LNCaP clone FGC (cell line): ENCODE measurements around the gene CASZ1.

Source experiments
- DNase-seq: peaks from one replicate; pipeline ENCODE4 v3.0.0-alpha.2; 2011; ENCODE audit warnings: low read depth
- H3K4me3 ChIP-seq: 2 replicates; pipeline ENCODE4 v1.5.1; 2011; ENCODE audit warnings: mild to moderate bottlenecking, low read depth, low read length, control low read depth
- CTCF ChIP-seq: IDR thresholded peaks from 2 replicates; pipeline ENCODE4 v1.5.1; 2012; ENCODE audit warnings: mild to moderate bottlenecking; ENCODE audit not compliant: control insufficient read depth, insufficient read depth; ENCODE audit errors: extremely low read depth

CASZ1 gene

GRCh38 chr1:10643607-10644306 lies 152.7 kb downstream of the CASZ1 start:
- DNase-seq, result no peak
- no peak for TF ChIP-seq CTCF
- H3K4me3 ChIP-seq, result no peak overlapping the region

DNA sequence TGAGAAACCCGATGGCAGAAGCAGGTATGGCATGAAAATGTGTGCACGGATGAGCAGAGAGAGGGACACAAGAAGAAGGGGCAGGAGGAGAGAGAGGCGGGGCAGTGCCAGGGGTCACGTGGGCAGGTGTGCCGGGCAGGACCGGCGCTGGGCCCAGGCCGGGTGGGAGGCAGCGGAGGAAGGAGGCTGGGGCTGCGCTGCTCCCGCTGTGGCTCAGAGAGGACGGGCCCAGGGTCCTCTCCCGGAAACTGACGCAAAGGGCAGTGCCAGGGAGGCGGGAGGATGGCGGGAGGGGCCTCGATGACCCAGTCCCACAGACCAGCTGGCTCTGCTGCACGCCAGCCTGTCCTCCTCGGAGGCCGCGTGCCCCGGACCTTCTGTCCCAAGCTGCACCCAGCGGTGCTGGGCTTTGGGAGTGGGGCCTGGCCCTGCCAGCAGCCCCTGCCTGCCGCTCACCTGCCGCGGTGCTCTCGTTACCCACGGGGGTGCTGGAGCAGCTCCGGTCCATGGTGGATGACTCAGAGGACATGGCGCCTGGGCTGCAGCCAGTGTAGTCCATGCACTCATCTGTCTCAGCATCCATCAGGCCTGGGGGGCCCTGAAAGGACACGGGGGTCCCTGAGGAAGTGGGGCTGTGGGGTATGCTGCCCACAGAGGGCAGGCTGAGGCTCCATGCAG lies 153.9 kb downstream of the CASZ1 start:
- peak overlapping the region; percentile 44 for H3K4me3 ChIP-seq
- no peak for DNase-seq
- no peak for TF ChIP-seq CTCF

- no peak for TF ChIP-seq CTCF
- no peak for DNase-seq
- peak overlapping the region; percentile 44 for H3K4me3 ChIP-seq
These were observed 154.5 kb downstream of the CASZ1 start for GRCh38 chr1:10641976-10642375.

DNA sequence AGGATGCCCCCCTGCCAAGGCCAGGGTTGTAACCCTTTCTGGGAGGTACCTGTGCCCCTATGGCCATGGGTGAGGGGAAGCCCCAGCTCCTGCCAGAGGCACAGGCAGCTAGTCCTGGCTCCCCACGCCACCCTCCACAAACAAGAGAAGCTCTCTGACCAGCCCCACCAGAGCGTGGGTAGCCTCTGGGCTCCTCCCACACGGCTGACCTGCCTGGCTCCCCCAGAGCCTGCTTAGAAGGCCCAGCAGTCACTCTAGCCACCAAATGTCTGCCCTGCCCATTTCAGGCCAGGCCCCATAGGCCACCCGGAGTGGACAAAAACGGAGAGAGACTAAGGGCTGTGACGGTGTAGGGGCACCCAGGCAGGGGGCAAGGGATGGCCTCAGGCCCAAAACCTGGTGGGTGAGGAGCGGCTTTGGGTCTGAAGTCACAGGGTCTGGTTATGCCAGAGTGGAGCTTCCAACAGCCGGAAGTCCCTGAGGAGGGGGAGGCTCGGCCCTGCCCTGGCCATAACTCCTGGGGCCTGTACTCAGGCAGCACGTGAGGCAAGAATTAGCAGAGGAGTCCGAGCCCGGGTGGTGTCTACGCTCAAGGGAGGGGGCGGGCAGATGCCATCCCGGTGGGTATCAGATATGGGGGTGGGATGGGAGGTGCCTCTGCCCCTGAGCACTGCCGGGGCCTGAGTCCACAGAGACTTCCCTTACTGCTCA lies 155.4 kb downstream of the CASZ1 start:
- peak overlapping the region; percentile 44 for H3K4me3 ChIP-seq
- no peak for DNase-seq
- TF ChIP-seq CTCF, result no peak

DNA sequence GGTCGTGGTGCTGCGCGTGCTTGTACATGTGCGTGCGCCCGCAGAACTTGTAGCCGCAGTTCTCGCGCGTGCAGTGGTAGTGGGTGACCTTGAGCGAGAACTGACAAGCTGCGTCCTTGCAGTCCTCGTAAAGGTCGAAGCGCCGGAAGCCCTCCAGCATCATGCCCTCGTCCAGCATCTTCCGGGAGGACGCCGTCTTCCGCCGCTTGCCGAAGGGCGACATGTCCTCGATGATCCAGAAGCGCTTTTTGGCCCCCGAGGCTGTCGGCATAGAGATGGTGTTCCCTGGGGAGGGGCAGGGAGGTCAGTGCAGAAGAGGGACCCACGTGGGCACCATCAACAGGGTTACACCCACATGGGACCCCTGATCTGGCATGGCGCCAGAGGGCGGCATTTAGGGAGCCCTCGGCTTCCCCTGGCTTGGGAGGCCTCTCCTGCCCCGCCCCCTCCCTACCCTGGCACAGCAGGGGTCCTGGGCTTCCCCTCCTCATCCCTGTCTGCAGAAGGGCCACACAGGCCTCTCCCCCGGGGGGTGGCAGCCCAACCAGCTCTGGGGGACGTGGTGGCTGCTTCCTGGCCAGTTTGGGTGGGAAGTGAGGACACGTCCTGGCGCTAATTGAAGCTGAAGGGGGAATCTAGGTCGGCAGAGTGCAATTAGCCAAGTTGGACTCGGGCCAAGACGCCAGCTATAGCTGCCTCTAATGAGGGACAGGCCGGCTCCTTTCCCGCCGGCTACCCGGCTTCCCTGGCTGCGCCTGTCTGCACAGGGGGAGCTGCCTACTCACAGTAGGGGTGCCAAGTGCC lies 156.5 kb downstream of the CASZ1 start:
- no peak for DNase-seq
- H3K4me3 ChIP-seq, result no peak overlapping the region
- TF ChIP-seq CTCF, result no peak

DNA sequence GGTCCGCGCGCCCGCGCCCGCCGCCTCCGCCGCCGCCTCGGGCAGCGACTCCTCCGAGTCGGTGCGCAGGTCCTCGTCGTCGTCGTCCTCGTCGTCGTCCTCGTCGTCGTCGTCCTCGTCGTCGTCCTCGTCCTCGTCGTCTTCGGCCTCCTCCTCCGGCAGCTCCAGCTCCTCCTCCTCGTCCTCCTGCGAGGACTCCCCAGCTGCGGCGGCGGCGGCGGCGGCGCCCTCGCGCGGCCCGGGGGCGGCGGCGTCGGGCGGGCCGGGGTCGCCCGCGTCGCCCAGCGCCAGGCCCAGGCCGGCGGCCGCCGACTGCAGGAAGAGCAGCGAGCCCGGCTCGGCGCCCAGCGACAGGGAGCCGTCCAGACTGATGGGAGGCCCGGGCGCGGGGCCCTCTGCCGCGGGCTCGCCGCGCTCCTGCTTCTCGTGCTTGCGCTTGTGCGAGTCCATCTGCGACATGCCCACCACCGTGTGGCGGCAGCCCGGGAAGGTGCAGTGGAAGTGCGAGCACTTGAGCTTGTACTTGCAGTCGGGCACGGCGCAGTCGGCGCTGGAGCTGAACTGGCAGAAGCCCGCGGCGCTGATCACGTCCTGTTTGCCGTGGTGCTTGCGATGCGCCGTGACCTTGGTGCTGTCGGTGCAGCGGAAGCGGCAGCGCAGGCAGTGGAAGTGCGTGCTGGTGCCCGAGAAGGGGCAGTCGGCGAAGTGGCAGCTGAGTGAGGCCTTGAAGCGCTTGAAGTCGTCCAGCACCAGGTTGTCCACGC lies 157.3 kb downstream of the CASZ1 start:
- no peak overlapping the region for H3K4me3 ChIP-seq
- DNase-seq, result no peak
- TF ChIP-seq CTCF, result no peak
